Measurements from ENCODE around the gene PIK3C2B.
A peak's percentile ranks its signal among the peaks of the same experiment; 100 is the strongest.

The PIK3C2B gene

GRCh38 chr1:204516180-204516879 is 21.7 kb upstream of the PIK3C2B start, which contains the start of gene MDM4:
Gene MDM4 (plus strand): TSS chr1:204516406. CDS start chr1:204525519, 9,113 bp downstream.
- in situ Hi-C loops (cut with MboI; ENCODE audit: low sequenced_read_pairs, unreplicated experiment): no loop called here
- TF ChIP-seq CTCF (IDR thresholded peaks at IDR 0.05; ENCODE audit: borderline replicate concordance, control extremely low read depth, extremely low read depth, insufficient read depth, missing control alignments): peak; percentile 6
- DNase-seq (ENCODE audit: low spot score): peak; percentile 90

DNA sequence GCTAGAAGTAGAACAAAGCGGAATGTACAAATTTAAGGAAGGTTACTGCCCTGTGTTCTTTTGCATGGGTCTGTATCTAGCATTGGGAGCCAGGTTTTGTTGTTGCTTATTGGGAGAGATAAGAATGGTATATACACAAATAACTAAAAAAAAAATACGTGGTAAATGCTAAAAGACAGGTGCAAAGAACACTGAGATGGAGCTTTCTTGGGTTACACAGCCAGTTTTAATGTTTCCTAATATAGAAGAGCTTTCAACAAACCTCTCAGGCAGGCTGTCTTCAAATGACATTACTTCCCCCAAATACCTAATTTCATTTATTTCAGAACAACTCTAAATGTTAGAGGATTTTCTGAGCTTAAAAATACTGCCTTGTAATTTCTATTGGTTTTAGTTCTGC is 20.2 kb upstream of the PIK3C2B start:
- no peak for TF ChIP-seq CTCF (IDR thresholded peaks at IDR 0.05; ENCODE audit: borderline replicate concordance, control extremely low read depth, extremely low read depth, insufficient read depth, missing control alignments)
- DNase-seq (ENCODE audit: low spot score): no peak
- in situ Hi-C loops (cut with MboI; ENCODE audit: low sequenced_read_pairs, unreplicated experiment): no loop called here

DNA sequence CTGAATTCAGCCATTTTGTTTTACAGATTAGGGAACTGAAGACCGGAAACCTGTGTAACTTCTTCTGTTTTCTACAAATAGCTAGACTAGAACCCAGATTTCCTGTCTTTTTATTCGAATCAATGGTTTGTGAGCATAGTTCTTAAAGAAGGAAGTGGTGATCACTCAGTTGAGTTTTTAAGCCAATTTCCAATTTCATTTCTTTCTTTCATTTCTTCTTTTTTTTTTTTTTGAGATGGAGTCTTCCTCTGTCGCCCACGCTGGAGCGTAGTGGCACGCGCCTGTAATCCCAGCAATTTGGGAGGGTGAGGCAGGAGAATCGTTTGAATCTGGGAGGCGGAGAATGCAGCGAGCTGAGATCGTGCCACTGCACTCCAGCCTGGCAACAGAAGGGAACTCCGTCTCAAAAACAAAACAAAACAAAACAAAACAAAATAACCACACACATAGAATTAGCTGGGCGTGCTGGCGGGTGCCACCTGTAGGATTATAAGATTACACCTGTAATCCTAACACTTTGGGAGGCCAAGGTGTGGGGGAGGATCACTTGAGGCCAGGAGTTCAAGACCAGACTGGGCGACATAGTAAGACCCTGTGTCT is 18.6 kb upstream of the PIK3C2B start:
- DNase-seq (ENCODE audit: low spot score): peak; percentile 68
- peak; percentile 8 for TF ChIP-seq CTCF (IDR thresholded peaks at IDR 0.05; ENCODE audit: borderline replicate concordance, control extremely low read depth, extremely low read depth, insufficient read depth, missing control alignments)
- in situ Hi-C loops (cut with MboI; ENCODE audit: low sequenced_read_pairs, unreplicated experiment): no loop called here

DNA sequence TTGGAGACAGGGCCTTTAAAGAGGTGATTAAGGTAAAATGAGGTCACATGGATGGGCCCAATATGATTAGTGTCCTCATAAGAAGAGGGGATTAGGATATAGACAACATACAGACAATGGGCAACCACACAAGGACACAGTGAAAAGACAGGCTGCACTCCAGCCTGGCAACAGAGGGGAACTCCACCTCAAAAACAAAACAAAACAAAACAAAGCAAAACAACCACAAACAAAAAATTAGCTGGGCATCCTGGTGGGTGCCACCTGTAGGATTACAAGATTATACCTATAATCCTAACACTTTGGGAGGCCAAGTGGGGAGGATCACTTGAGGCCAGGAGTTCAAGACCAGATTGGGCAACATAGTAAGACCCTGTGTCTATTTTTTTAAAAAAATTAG is 16.8 kb upstream of the PIK3C2B start:
- TF ChIP-seq CTCF (IDR thresholded peaks at IDR 0.05; ENCODE audit: borderline replicate concordance, control extremely low read depth, extremely low read depth, insufficient read depth, missing control alignments): no peak
- DNase-seq (ENCODE audit: low spot score): no peak
- in situ Hi-C loops (cut with MboI; ENCODE audit: low sequenced_read_pairs, unreplicated experiment): no loop called here

- no peak for DNase-seq (ENCODE audit: low spot score)
- in situ Hi-C loops (cut with MboI; ENCODE audit: low sequenced_read_pairs, unreplicated experiment): no loop called here
- no peak for TF ChIP-seq CTCF (IDR thresholded peaks at IDR 0.05; ENCODE audit: borderline replicate concordance, control extremely low read depth, extremely low read depth, insufficient read depth, missing control alignments)
Observed at GRCh38 chr1:204509186-204509635, 14.6 kb upstream of the PIK3C2B start.

GRCh38 chr1:204507317-204508105 is 12.9 kb upstream of the PIK3C2B start:
- in situ Hi-C loops (cut with MboI; ENCODE audit: low sequenced_read_pairs, unreplicated experiment): no loop called here
- DNase-seq (ENCODE audit: low spot score): no peak
- no peak for TF ChIP-seq CTCF (IDR thresholded peaks at IDR 0.05; ENCODE audit: borderline replicate concordance, control extremely low read depth, extremely low read depth, insufficient read depth, missing control alignments)
